GM19025 (cell line): ENCODE results near the gene CDHR5.
A peak's percentile ranks its signal among the peaks of the same experiment; 100 is the strongest.

ENCODE experiments used
- ATAC-seq: cut with Tn5 transposase; IDR thresholded peaks from one replicate; pipeline ENCODE4 v1.9.1; 2021; ENCODE audit warnings: mild to moderate bottlenecking, low read depth, moderate library complexity; ENCODE audit not compliant: unreplicated experiment

Gene CDHR5

GRCh38 chr11:573146-573759 lies 51.5 kb downstream of the CDHR5 start:
- no peak for ATAC-seq

- ATAC-seq = no peak
Measured at GRCh38 chr11:571802-572185, 53.0 kb downstream of the CDHR5 start.

- no peak for ATAC-seq
Measured at GRCh38 chr11:569158-569885, 55.4 kb downstream of the CDHR5 start.

- ATAC-seq = peak; percentile 88
Measured at GRCh38 chr11:568306-569157, 56.2 kb downstream of the CDHR5 start.

GRCh38 chr11:567629-568292 lies 57.0 kb downstream of the CDHR5 start:
- peak; percentile 11 for ATAC-seq

GRCh38 chr11:567011-567628 lies 57.6 kb downstream of the CDHR5 start:
- no peak for ATAC-seq
